ENCODE data around the gene CDA.

CDA gene

DNA sequence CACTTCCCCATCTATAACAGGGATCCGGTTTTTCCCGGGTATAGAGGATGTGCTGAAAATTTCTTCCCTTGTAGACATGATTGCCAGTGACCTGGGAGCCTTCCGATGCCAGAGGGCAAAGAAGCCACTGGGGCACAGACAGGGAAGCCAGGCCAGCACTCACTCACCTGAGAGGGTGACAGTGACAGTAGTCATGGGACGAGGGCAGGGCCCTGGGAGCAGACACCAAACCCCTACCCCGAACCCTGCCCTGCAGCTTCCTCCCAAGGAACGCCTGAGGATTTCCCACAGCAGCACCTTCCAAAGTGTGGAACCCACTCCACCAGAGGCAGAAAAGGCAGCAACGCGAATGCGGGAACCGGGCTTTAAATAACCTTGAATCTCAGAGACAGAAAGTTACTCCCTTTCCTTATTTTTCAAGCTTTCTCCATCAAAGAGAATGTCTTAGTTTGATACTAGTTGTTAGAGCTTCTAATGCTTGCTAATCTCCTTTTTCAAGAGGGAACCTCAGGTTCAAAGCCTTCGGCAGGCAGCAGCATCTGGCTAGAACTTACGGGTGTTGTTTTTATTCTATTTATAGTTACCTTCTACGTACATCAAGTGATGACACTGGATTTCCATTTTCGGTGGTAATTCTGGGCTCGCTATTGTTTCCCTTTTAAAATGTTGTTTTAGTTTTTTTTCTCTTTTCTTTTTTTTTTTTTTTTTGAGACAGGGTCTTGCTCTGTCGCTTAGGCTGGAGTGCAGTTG lies 69.4 kb downstream of the CDA start:
- no peak for DNase-seq

DNA sequence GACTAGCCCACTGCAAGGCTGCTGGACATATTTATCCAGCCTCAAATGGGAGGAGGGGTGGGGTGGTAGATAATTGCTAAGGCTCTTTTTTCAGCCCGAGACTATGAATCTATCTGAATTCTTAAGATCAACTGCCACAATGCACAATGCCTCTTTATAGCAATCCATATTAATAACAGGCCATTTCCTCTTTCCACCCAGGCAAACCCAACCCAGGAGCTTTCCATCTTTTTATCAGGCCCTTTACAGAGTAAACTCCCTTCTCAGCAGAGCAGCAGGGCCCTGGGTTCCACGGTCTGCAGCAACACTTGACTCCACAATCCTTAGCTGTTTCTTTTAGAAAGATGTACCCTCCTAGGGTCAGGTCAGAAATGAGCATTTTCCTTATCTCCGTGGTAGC lies 71.5 kb downstream of the CDA start:
- DNase-seq, result no peak

DNA sequence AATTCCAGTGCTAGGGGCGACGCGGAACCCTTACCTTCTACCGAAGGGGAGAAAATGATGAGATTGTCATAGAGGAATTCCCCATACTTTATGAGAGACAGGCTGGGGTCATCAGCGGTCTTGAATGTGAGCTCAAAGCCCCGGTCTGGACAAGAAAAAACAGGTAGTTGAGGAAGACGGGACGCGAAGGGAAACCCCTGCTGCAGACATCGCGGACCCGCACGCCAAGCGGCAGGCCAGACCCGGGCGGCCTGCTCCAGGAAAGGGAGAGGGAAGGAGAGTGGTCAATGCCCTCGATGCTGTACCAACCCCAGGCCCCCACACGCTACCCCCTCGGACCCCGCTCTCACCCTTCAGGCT lies 71.9 kb downstream of the CDA start:
- peak; percentile 9 for DNase-seq

GRCh38 chr1:20661207-20662109 lies 72.6 kb downstream of the CDA start, which contains the start of gene DDOST:
Gene DDOST, minus strand, starts transcription at chr1:20661369. Its CDS starts 19 bp downstream, at chr1:20661350.
- peak; percentile 95 for DNase-seq

DNA sequence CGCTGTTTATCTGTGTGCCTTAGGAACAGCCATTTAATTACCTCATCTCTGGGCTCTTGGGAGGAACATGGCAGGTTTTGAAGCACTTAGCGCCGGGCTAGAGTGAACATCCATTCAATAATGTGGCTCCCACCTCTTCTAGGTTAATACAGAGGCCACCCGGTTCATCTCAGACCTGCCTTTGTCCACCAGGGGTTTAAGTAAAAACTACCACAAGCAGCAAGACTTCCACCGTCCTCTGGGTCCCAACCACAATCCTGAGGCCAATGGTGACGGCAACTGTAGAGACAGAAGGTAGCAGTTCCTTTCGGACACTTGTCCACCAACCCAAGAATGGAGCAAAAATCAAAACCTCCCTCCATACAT lies 73.2 kb downstream of the CDA start:
- no peak for DNase-seq

DNA sequence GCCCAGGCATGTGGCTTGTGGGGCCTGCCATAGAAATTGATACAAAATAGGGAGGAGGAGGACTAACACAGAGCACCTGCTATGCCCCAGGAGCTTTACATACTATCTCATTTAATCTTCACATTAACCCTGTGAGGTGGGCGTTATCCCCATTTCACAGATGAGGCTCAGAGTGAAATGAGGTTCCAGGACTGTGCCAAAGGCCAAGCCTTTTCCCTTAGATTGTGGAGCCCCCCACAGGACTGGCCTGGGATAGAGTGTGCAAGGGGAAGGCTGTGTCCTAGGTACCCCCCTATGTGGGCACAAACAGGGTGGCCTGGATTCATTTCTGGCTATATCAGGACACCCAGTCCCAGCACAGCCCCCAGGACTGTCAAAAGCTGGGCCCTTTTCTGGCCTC lies 74.5 kb downstream of the CDA start:
- DNase-seq, result no peak

DNA sequence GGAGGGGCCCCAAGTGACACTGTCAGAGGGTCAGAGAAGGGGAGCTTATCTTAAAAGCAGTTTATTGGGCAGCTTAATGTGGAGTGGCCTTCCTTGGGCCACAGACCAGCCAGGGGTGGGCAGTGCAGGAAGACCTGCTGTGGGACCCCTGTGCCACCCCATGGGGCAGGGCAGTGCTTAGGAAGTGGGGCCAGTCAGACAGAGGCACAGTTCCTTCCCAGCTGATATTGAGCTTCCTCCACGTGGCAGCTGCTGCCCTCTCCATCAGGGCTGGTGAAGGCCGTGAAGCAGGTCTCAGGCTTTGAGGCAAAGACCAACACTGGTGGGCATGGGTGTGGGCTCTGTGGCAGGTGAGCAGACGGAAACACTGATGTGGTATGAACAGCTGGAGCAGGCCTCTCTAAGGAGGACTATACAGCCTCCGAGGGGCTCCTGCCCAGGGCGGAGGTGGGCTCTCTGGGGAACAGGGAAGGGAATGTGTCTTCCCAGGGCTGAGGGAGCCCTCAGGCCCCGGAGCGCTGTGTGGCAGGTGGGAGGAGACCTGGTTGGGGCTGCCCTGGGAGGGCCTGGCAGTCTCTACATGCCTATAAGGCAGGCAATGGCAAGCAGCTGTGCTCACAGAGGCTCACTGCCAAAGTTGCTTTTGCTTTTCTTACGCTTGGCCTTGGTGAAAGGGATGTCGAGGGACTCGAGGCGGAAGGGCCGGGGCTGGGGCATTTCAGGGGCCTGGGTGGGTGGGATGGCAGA lies 75.2 kb downstream of the CDA start:
- no peak for DNase-seq

DNA sequence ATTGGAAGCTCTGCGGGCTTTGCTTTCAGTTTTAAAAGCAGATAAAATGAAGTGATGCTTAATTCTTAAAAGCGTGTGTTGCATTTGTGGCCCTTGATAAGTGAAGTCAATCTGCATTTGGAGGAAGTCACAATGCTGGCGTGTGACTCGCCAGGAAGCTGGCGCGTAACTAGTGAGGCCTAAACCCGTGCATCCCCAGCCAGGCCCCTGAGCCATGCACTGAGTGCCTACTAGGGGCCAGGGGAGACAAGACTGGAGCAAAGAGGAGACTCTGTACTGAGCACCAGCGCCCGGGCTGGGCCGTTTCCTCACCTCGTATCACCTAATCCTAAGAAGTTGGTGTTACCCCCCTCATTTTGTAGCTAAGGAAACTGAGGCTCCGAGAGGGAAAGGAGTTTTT lies 76.8 kb downstream of the CDA start:
- DNase-seq, result no peak

GRCh38 chr1:20666146-20666545 lies 77.2 kb downstream of the CDA start:
- no peak for DNase-seq

GRCh38 chr1:20666804-20667203 lies 77.9 kb downstream of the CDA start:
- DNase-seq, result no peak
